Lung (tissue), 12 donors: Measurements from ENCODE around the gene SHC1. TPM values are rescaled to one million over a fixed set of nuclear protein-coding genes. Genes with fewer than 3 reads are reported as not detected.

Experiments
- ATAC-seq: fragments of 200-7000 bp; cut with Tn5 transposase; one replicate; pipeline ENCODE4 v1.9.1; 2020; ENCODE audit warnings: moderate number of reproducible peaks; ENCODE audit not compliant: insufficient read depth, low FRiP score
- DNase-seq, 3 donors: peaks; one replicate each; pipeline ENCODE4 v3.0.0-alpha.2; 2013 to 2017
- H3K27ac ChIP-seq, 2 donors: one replicate each; pipeline ENCODE4 v1.5.1; 2013; ENCODE audit warnings: mild to moderate bottlenecking in 2 of 2, moderate library complexity in 2 of 2, control low read depth in 1 of 2, inconsistent platforms in 1 of 2, low read depth in 1 of 2, low read length in 1 of 2
- H3K27me3 ChIP-seq, 3 donors: one replicate each; pipeline ENCODE4 v1.5.1; 2013; ENCODE audit warnings: low read length in 2 of 3; ENCODE audit not compliant: control insufficient read depth in 3 of 3, insufficient read depth in 3 of 3
- H3K36me3 ChIP-seq, 4 donors: one replicate each; pipeline ENCODE4 v1.5.1; 2013; ENCODE audit warnings: low read length in 4 of 4, mild to moderate bottlenecking in 1 of 4, moderate library complexity in 1 of 4; ENCODE audit not compliant: control insufficient read depth in 4 of 4, insufficient read depth in 4 of 4
- H3K4me1 ChIP-seq, 5 donors: one replicate each; pipeline ENCODE4 v1.5.1; 2013; ENCODE audit warnings: low read length in 5 of 5, mild to moderate bottlenecking in 2 of 5, moderate library complexity in 1 of 5; ENCODE audit not compliant: control insufficient read depth in 5 of 5, insufficient read depth in 5 of 5
- H3K4me3 ChIP-seq: one replicate; pipeline ENCODE4 v1.5.1; 2013; ENCODE audit warnings: mild to moderate bottlenecking, control low read depth, moderate library complexity
- H3K9ac ChIP-seq, 2 donors: one replicate each; pipeline ENCODE4 v1.5.1; 2013; ENCODE audit warnings: low read length in 2 of 2, control low read depth in 1 of 2; ENCODE audit not compliant: insufficient read depth in 1 of 2
- H3K9me3 ChIP-seq, 4 donors: one replicate each; pipeline ENCODE4 v1.5.1; 2013; ENCODE audit warnings: low read length in 3 of 4, mild to moderate bottlenecking in 1 of 4, moderate library complexity in 1 of 4; ENCODE audit not compliant: control insufficient read depth in 4 of 4, insufficient read depth in 3 of 4
- CTCF ChIP-seq: IDR thresholded peaks from 2 replicates; pipeline ENCODE4 v1.5.1; 2012; ENCODE audit warnings: mild to moderate bottlenecking; ENCODE audit errors: control extremely low read depth, extremely low read depth
- WGBS, 2 donors: extraction: QIAGEN DNeasy Blood & Tissue Kit; methylation state at CpG; one replicate each; pipeline ENCODE4 v1.1.7; 2013; 5-methylcytosine and 5-hydroxymethylcytosine counted together
- polyA plus RNA-seq, 2 donors: library from polyadenylated mRNA; stranded (reverse); fragments of 200-250 nt; gene quantifications; one replicate each; pipeline ENCODE4 v1.2.1, GENCODE V29; 2013
- total RNA-seq, 2 donors: library from RNA; depleted of rRNA in 1 of 2; stranded (reverse); fragments of >200 nt in 1 of 2; gene quantifications; one replicate each; pipeline ENCODE4 v1.2.1, GENCODE V29; 2014 to 2021
- donor health status: control.
- donor health status: control.
- donor health status: Bipolar disorder and iron deficiency.
- donor health status: healthy.
- donor health status: DM: yes; HTN: yes; CAD: no.

SHC1 gene
- total and polyA plus RNA-seq, 4 donors, result 67.6 to 136 (median 93.8) TPM

- ATAC-seq, result peak; percentile 80
- H3K27ac ChIP-seq, result peak within 1 kb of the TSS; percentile 96
- peak within 1 kb of the TSS; percentile 68 to 99 for H3K9ac ChIP-seq
- no peaks in the 10 kb centered on the region for H3K27me3 ChIP-seq
- WGBS, 2 donors, result 0% methylated on average over 47 of the region's 47 CpGs
- H3K4me3 ChIP-seq, result peak within 1 kb of the TSS; percentile 54
- H3K9me3 ChIP-seq, result no peaks in the 10 kb centered on the region
- H3K36me3 ChIP-seq, result peaks cover 0 to 2% (median 1%) of the 10 kb centered on the region in 4 donors
- H3K4me1 ChIP-seq, result peaks cover 6 to 55% (median 25%) of the 10 kb centered on the region in 5 donors
- no peak for TF ChIP-seq CTCF
- peak; percentile 99 to 100 (median 100) for DNase-seq
Observed at GRCh38 chr1:154974102-154974807, 3.7 kb upstream of the SHC1 start, which contains the start of gene CKS1B. Gene CKS1B (plus strand): TSS chr1:154974681. CDS start chr1:154974746, 65 bp downstream.

- H3K4me3 ChIP-seq, result peak overlapping the region; percentile 45
- peak; percentile 54 for ATAC-seq
- peaks cover 0 to 8% (median 0%) of the 10 kb centered on the region in 4 donors for H3K36me3 ChIP-seq
- no peak for TF ChIP-seq CTCF
- H3K9me3 ChIP-seq, result no peaks in the 10 kb centered on the region
- DNase-seq, result peak; percentile 97 to 98 (median 97)
- peak overlapping the region in 1 of 2 donors; percentile 87 for H3K9ac ChIP-seq
- H3K4me1 ChIP-seq, result peaks cover 6 to 62% (median 27%) of the 10 kb centered on the region in 5 donors
- no peaks in the 10 kb centered on the region for H3K27me3 ChIP-seq
- H3K27ac ChIP-seq, result peak overlapping the region; percentile 96
- WGBS, 2 donors, result 6 to 7% methylated on average over 36 to 37 of the region's 37 CpGs
Observed at GRCh38 chr1:154973344-154974101, 3.0 kb upstream of the SHC1 start.

- DNase-seq (peak; percentile 89 to 93 (median 90)), ATAC-seq (no peak)
- Histone ChIP-seq H3K4me3 (no peak overlapping the region), H3K9me3 (no peaks in the 10 kb centered on the region), H3K4me1 (peaks cover 6 to 63% (median 27%) of the 10 kb centered on the region in 5 donors), H3K27me3 (no peaks in the 10 kb centered on the region), H3K27ac (peak overlapping the region; percentile 96), H3K36me3 (peaks cover 0 to 15% (median 5%) of the 10 kb centered on the region in 4 donors), H3K9ac (peak overlapping the region; percentile 26 to 83)
- TF ChIP-seq CTCF, result no peak
- WGBS, 2 donors, result 28 to 44% methylated on average over 18 of the region's 18 CpGs
Observed at GRCh38 chr1:154972517-154973343, 2.2 kb upstream of the SHC1 start.
